Measurements from ENCODE around the gene PTPRN2.

The PTPRN2 gene

GRCh38 chr7:157634401-157635147 is 953.0 kb downstream of the PTPRN2 start:
- no peak overlapping the region for H3K27ac ChIP-seq (ENCODE audit: low read depth, low read length)
- H3K4me3 ChIP-seq (ENCODE audit: low read length), result no peak overlapping the region
- peaks cover 6% of the 10 kb centered on the region for H3K27me3 ChIP-seq (ENCODE audit: control insufficient read depth, insufficient read depth, low read length)
- no peaks in the 10 kb centered on the region for H3K36me3 ChIP-seq (ENCODE audit: control insufficient read depth, insufficient read depth, low read length)
- no peaks in the 10 kb centered on the region for H3K4me1 ChIP-seq (ENCODE audit: control insufficient read depth, insufficient read depth, low read length)
- H3K9ac ChIP-seq (ENCODE audit: low read length), result no peak overlapping the region

GRCh38 chr7:157633465-157634185 is 954.0 kb downstream of the PTPRN2 start:
- H3K36me3 ChIP-seq (ENCODE audit: control insufficient read depth, insufficient read depth, low read length), result no peaks in the 10 kb centered on the region
- no peak overlapping the region for H3K4me3 ChIP-seq (ENCODE audit: low read length)
- H3K27me3 ChIP-seq (ENCODE audit: control insufficient read depth, insufficient read depth, low read length), result peaks cover 6% of the 10 kb centered on the region
- no peak overlapping the region for H3K9ac ChIP-seq (ENCODE audit: low read length)
- no peak overlapping the region for H3K27ac ChIP-seq (ENCODE audit: low read depth, low read length)
- no peaks in the 10 kb centered on the region for H3K4me1 ChIP-seq (ENCODE audit: control insufficient read depth, insufficient read depth, low read length)

GRCh38 chr7:157630301-157630853 is 957.2 kb downstream of the PTPRN2 start:
- no peak overlapping the region for H3K9ac ChIP-seq (ENCODE audit: low read length)
- peaks cover 6% of the 10 kb centered on the region for H3K27me3 ChIP-seq (ENCODE audit: control insufficient read depth, insufficient read depth, low read length)
- no peaks in the 10 kb centered on the region for H3K4me1 ChIP-seq (ENCODE audit: control insufficient read depth, insufficient read depth, low read length)
- H3K36me3 ChIP-seq (ENCODE audit: control insufficient read depth, insufficient read depth, low read length), result no peaks in the 10 kb centered on the region
- no peak overlapping the region for H3K27ac ChIP-seq (ENCODE audit: low read depth, low read length)
- H3K4me3 ChIP-seq (ENCODE audit: low read length), result no peak overlapping the region

GRCh38 chr7:157628456-157628855 is 959.2 kb downstream of the PTPRN2 start:
- Histone ChIP-seq H3K4me3 (ENCODE audit: low read length) (no peak overlapping the region), H3K4me1 (ENCODE audit: control insufficient read depth, insufficient read depth, low read length) (no peaks in the 10 kb centered on the region), H3K27ac (ENCODE audit: low read depth, low read length) (no peak overlapping the region), H3K9ac (ENCODE audit: low read length) (no peak overlapping the region), H3K27me3 (ENCODE audit: control insufficient read depth, insufficient read depth, low read length) (no peaks in the 10 kb centered on the region), H3K36me3 (ENCODE audit: control insufficient read depth, insufficient read depth, low read length) (no peaks in the 10 kb centered on the region)

- Histone ChIP-seq H3K36me3 (ENCODE audit: control insufficient read depth, insufficient read depth, low read length) (no peaks in the 10 kb centered on the region), H3K9ac (ENCODE audit: low read length) (no peak overlapping the region), H3K4me3 (ENCODE audit: low read length) (no peak overlapping the region), H3K4me1 (ENCODE audit: control insufficient read depth, insufficient read depth, low read length) (no peaks in the 10 kb centered on the region), H3K27me3 (ENCODE audit: control insufficient read depth, insufficient read depth, low read length) (no peaks in the 10 kb centered on the region), H3K27ac (ENCODE audit: low read depth, low read length) (no peak overlapping the region)
These were observed 960.0 kb downstream of the PTPRN2 start for GRCh38 chr7:157627646-157628045.

GRCh38 chr7:157627033-157627432 is 960.6 kb downstream of the PTPRN2 start:
- Histone ChIP-seq H3K9ac (ENCODE audit: low read length) (no peak overlapping the region), H3K4me1 (ENCODE audit: control insufficient read depth, insufficient read depth, low read length) (no peaks in the 10 kb centered on the region), H3K36me3 (ENCODE audit: control insufficient read depth, insufficient read depth, low read length) (no peaks in the 10 kb centered on the region), H3K27ac (ENCODE audit: low read depth, low read length) (no peak overlapping the region), H3K4me3 (ENCODE audit: low read length) (no peak overlapping the region), H3K27me3 (ENCODE audit: control insufficient read depth, insufficient read depth, low read length) (no peaks in the 10 kb centered on the region)

GRCh38 chr7:157625973-157626742 is 961.5 kb downstream of the PTPRN2 start:
- H3K4me3 ChIP-seq (ENCODE audit: low read length), result no peak overlapping the region
- no peak overlapping the region for H3K9ac ChIP-seq (ENCODE audit: low read length)
- H3K4me1 ChIP-seq (ENCODE audit: control insufficient read depth, insufficient read depth, low read length), result no peaks in the 10 kb centered on the region
- H3K27me3 ChIP-seq (ENCODE audit: control insufficient read depth, insufficient read depth, low read length), result no peaks in the 10 kb centered on the region
- no peaks in the 10 kb centered on the region for H3K36me3 ChIP-seq (ENCODE audit: control insufficient read depth, insufficient read depth, low read length)
- no peak overlapping the region for H3K27ac ChIP-seq (ENCODE audit: low read depth, low read length)

- H3K9ac ChIP-seq (ENCODE audit: low read length), result no peak overlapping the region
- no peaks in the 10 kb centered on the region for H3K36me3 ChIP-seq (ENCODE audit: control insufficient read depth, insufficient read depth, low read length)
- no peak overlapping the region for H3K27ac ChIP-seq (ENCODE audit: low read depth, low read length)
These were observed 964.1 kb downstream of the PTPRN2 start for GRCh38 chr7:157623556-157623955.

GRCh38 chr7:157622408-157623205 is 965.0 kb downstream of the PTPRN2 start:
- H3K9ac ChIP-seq (ENCODE audit: low read length), result no peak overlapping the region
- H3K36me3 ChIP-seq (ENCODE audit: control insufficient read depth, insufficient read depth, low read length), result no peaks in the 10 kb centered on the region
- H3K4me3 ChIP-seq (ENCODE audit: low read length), result no peak overlapping the region
- H3K27me3 ChIP-seq (ENCODE audit: control insufficient read depth, insufficient read depth, low read length), result no peaks in the 10 kb centered on the region
- no peaks in the 10 kb centered on the region for H3K4me1 ChIP-seq (ENCODE audit: control insufficient read depth, insufficient read depth, low read length)
- H3K27ac ChIP-seq (ENCODE audit: low read depth, low read length), result no peak overlapping the region

More at GRCh38 chr7:157623556-157623955, 964.1 kb downstream of the PTPRN2 start:
- no peaks in the 10 kb centered on the region for H3K4me1 ChIP-seq (ENCODE audit: control insufficient read depth, insufficient read depth, low read length)
- no peaks in the 10 kb centered on the region for H3K27me3 ChIP-seq (ENCODE audit: control insufficient read depth, insufficient read depth, low read length)
- H3K4me3 ChIP-seq (ENCODE audit: low read length), result no peak overlapping the region

GRCh38 chr7:157622000-157622399 is 965.6 kb downstream of the PTPRN2 start:
- no peaks in the 10 kb centered on the region for H3K36me3 ChIP-seq (ENCODE audit: control insufficient read depth, insufficient read depth, low read length)
- H3K9ac ChIP-seq (ENCODE audit: low read length), result no peak overlapping the region
- H3K4me1 ChIP-seq (ENCODE audit: control insufficient read depth, insufficient read depth, low read length), result no peaks in the 10 kb centered on the region
- no peaks in the 10 kb centered on the region for H3K27me3 ChIP-seq (ENCODE audit: control insufficient read depth, insufficient read depth, low read length)
- H3K27ac ChIP-seq (ENCODE audit: low read depth, low read length), result no peak overlapping the region
- H3K4me3 ChIP-seq (ENCODE audit: low read length), result no peak overlapping the region

GRCh38 chr7:157621131-157621681 is 966.4 kb downstream of the PTPRN2 start:
- no peak overlapping the region for H3K4me3 ChIP-seq (ENCODE audit: low read length)
- H3K9ac ChIP-seq (ENCODE audit: low read length), result no peak overlapping the region
- H3K36me3 ChIP-seq (ENCODE audit: control insufficient read depth, insufficient read depth, low read length), result no peaks in the 10 kb centered on the region
- H3K27me3 ChIP-seq (ENCODE audit: control insufficient read depth, insufficient read depth, low read length), result no peaks in the 10 kb centered on the region
- no peak overlapping the region for H3K27ac ChIP-seq (ENCODE audit: low read depth, low read length)
- no peaks in the 10 kb centered on the region for H3K4me1 ChIP-seq (ENCODE audit: control insufficient read depth, insufficient read depth, low read length)
